GM18873 (cell line): ENCODE measurements around the gene IL25.
"Not testable (repeated sequence)": the region's sequence is repeated elsewhere in the genome, so short reads cannot be mapped to it uniquely, and the experiment has no call there.

Experiments
- ATAC-seq: cut with Tn5 transposase; IDR thresholded peaks from one replicate; pipeline ENCODE4 v1.9.1; 2021; ENCODE audit warnings: mild to moderate bottlenecking, moderate library complexity, moderate number of reproducible peaks; ENCODE audit not compliant: unreplicated experiment, low FRiP score

Gene IL25

GRCh38 chr14:23425798-23426197 lies 53.2 kb downstream of the IL25 start:
- not testable (repeated sequence) for ATAC-seq
